GM21528 (cell line): ENCODE results near the gene SUV39H1.

Experiments
- ATAC-seq: cut with Tn5 transposase; IDR thresholded peaks from one replicate; pipeline ENCODE4 v1.9.1; 2021; ENCODE audit warnings: mild to moderate bottlenecking, moderate library complexity; ENCODE audit not compliant: unreplicated experiment, low FRiP score

Gene SUV39H1

GRCh38 chrX:48752498-48752897 is 56.0 kb downstream of the SUV39H1 start:
- ATAC-seq: no peak

GRCh38 chrX:48753708-48754228 is 57.2 kb downstream of the SUV39H1 start:
- no peak for ATAC-seq

- ATAC-seq: no peak
Observed at GRCh38 chrX:48754238-48754637, 57.7 kb downstream of the SUV39H1 start.
